GM18873 (cell line): ENCODE measurements around the gene ZNF580.

Experiments
- ATAC-seq: cut with Tn5 transposase; IDR thresholded peaks from one replicate; pipeline ENCODE4 v1.9.1; 2021; ENCODE audit warnings: mild to moderate bottlenecking, moderate library complexity, moderate number of reproducible peaks; ENCODE audit not compliant: unreplicated experiment, low FRiP score

Gene ZNF580

DNA sequence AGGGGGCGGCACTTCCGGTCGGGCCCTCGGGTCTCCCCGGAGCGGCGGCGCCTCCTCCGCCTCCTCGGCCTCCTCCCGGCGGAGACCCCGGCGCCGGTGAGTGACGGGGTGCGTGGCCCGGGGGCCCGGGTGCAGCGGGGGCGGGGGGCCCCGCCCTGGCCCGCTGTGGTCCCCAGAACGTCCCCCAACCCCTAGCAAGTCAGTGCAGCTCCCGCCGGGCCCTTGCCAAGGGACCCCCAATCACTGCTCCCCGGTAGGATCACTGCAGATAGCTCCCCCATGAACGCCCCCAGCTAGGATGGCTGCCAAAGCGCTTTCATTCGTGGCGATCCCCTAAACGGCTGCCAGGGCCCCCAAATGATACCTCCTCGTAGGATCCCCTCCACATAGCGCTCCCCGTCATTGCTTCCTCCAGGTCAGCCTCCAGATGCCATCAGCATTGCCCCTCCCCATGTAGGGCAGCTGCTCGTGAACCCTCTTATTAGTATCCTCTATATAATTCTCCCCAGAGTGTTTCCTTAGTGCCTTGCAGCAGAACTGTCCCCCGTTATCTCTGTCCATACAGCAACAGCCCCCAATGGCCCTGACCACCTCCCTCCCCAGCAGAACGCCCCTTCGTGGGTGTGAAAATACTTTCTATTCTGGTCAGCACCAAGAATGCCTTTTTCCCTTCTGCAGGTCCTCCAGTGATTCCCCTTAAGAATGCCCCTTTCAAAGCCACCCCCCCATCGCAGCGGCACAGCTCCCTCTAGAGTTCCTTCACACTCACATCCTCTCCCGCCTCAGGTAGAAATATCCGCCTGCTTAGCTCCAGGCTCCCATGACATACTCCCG, 34.9 kb upstream of the ZNF580 start, which contains the start of gene ZNF865:
TSS of gene ZNF865 (plus strand) at position 11 of the 834 bp plus-strand sequence. CDS start 7,972 bp downstream, outside the sequence.
- ATAC-seq = no peak

DNA sequence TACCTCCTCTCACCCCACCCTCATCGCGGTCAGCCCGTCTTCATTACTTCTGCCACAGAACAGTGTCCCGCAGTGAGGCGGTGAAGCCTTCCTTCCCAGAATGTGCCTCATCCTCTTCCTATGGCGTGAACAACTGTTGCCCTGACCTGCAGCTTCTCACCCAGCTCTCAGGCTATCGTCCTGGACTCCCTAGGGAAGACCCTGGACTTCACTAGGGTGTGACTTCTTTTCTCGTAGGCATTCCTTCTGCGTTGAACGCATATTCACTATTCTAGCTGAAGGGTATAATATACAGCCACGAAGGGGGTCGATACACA, 34.4 kb upstream of the ZNF580 start:
- ATAC-seq = no peak

DNA sequence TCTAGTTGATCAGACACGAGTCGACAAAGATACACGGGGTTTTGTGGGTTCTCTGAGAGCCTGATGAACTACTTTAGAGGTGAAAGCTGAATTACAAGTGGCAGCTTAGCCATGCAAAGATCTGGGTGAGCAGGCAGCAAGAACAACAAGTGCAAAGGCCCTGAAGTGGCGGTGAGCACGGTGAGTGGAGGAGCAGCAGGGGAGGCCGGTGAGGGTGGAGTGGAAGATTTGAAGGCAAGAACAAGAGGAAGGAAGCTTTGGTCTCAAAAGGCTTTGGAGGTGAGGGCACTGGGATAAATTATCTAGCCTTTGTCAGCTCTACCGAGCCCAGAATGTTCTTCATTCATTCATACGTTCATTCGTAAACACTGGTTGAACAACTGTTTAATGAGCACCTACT, 34.0 kb upstream of the ZNF580 start:
- no peak for ATAC-seq

DNA sequence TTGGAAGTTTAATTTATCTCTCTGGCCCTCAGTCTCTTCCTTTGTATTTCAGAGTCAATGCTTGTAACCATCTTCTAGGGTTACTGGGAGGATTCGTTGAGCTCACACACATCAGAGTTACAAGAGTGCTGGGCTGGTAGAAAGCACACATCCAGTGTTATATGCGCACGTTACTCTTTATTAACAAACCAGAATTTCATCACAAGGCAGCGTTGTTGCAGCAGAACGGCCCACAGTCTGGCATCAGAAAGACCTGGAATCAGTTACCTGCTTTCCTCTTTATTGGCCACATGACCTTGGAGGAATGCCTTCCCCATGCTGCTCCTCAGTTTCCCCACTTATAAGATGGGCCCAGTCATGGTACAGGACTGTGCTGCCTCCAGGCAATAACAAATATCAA, 31.5 kb upstream of the ZNF580 start:
- no peak for ATAC-seq

DNA sequence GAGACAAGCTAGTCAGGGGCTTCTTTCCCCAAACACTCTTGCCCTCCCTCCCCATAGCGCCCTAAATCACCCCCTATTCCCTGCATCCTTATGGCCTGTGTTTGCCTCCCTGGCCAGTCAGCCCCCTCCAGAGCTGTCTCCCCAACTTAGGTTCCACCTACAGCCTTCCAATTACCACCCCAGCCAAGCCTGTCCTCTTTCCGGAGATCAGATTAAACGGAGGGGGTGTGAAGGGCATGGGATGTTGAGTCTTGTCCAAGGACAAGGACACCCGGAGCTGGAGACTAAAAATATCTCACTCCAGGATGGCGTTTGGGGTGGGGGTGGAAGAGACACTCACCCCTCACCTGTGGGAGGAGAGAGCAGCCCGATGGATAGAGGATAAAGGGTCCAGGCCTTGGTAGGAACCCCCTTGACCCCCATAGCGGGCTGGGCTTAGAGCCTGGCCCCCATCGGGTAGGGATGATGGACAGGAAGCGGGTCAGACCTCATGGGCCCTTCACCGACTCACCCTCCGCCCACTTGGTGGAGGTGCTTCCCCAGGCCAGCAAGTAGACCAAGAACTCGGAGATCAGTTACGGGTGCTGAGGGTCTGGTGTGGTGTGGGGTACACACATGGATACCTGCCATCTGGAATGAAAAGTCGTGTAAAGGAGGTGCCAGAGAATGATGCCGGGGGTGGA, 29.4 kb upstream of the ZNF580 start:
- ATAC-seq = no peak

DNA sequence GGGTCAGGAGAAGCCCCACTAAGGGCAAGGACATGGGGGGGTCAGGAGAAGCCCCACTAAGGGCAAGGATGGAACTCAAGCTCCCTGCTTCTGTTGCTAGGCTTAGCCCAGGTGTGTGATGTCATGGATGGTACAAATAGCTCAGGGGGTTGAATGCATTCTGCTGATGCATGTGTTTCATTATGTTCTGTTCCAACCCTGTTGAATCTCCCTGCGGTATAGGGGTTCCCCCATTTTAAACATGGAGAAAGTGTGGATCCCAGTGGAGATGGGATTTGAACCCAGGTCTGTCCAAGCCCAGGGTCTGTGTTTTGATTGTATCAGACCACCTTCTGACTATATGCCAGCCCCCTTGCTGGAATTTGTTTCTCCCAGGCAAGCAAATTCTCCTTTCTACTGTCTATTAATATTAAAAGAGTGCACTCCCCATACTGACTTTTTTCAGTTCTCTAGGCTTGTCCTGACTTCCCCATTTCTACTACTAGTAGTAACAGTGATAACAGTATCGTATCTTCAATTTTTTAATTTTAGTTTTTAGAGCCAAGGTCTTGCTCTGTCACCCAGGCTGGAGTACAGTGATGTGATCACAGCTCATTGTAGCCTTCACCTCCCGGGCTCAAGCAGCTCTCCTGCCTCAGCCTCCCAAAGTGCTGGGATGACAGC, 28.7 kb upstream of the ZNF580 start:
- ATAC-seq = no peak

DNA sequence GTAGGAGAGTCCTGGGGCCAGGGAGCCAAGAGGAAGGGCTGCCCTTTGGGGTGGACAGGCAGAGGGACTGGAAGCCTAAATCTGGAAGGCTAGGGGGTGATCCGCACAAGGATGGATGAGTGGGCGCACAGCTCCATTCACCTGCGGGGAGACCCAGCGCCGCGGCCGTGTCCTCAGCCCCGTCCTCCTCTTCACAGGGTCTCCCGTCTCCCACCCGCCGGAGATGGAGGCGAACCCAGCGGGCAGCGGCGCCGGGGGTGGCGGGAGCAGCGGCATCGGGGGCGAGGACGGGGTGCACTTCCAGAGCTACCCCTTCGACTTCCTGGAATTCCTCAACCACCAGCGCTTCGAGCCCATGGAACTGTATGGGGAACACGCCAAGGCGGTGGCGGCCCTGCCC, 27.4 kb upstream of the ZNF580 start:
- no peak for ATAC-seq

DNA sequence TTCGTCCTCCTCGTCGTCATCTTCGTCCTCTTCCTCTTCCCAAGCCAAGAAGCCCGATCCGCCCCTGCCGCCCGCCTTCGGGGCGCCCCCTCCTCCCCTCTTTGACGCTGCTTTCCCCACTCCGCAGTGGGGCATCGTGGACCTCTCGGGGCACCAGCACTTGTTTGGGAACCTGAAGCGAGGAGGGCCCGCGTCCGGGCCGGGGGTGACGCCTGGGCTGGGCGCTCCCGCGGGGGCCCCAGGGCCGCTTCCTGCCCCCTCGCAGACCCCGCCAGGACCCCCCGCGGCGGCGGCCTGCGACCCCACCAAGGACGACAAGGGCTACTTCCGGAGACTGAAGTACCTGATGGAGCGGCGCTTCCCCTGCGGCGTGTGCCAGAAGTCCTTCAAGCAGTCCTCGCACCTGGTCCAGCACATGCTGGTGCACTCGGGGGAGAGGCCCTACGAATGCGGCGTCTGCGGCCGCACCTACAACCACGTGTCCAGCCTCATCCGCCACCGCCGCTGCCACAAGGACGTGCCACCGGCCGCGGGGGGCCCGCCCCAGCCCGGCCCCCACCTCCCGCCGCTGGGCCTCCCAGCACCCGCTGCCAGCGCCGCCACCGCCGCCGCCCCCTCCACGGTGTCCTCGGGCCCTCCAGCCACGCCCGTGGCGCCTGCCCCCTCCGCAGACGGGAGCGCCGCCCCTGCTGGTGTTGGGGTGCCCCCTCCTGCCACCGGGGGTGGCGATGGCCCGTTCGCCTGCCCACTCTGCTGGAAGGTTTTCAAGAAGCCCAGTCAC, 26.7 kb upstream of the ZNF580 start:
- no peak for ATAC-seq

DNA sequence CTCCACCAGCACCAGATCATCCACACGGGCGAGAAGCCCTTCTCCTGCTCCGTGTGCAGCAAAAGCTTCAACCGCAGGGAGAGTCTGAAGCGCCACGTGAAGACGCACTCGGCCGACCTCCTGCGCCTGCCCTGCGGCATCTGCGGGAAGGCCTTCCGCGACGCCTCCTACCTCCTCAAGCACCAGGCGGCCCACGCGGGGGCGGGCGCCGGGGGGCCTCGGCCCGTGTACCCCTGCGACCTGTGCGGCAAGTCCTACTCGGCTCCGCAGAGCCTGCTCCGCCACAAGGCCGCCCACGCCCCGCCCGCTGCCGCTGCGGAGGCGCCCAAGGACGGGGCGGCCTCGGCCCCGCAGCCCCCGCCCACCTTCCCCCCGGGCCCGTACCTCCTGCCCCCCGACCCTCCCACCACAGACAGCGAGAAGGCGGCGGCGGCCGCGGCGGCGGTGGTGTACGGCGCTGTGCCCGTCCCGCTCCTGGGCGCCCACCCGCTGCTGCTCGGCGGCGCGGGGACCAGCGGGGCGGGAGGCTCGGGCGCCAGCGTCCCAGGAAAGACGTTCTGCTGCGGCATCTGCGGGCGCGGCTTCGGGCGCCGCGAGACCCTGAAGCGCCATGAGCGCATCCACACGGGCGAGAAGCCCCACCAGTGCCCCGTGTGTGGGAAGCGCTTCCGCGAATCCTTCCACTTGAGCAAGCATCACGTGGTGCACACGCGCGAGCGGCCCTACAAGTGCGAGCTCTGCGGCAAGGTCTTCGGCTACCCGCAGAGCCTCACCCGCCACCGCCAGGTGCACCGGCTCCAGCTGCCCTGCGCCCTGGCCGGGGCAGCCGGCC, 25.9 kb upstream of the ZNF580 start:
- no peak for ATAC-seq

DNA sequence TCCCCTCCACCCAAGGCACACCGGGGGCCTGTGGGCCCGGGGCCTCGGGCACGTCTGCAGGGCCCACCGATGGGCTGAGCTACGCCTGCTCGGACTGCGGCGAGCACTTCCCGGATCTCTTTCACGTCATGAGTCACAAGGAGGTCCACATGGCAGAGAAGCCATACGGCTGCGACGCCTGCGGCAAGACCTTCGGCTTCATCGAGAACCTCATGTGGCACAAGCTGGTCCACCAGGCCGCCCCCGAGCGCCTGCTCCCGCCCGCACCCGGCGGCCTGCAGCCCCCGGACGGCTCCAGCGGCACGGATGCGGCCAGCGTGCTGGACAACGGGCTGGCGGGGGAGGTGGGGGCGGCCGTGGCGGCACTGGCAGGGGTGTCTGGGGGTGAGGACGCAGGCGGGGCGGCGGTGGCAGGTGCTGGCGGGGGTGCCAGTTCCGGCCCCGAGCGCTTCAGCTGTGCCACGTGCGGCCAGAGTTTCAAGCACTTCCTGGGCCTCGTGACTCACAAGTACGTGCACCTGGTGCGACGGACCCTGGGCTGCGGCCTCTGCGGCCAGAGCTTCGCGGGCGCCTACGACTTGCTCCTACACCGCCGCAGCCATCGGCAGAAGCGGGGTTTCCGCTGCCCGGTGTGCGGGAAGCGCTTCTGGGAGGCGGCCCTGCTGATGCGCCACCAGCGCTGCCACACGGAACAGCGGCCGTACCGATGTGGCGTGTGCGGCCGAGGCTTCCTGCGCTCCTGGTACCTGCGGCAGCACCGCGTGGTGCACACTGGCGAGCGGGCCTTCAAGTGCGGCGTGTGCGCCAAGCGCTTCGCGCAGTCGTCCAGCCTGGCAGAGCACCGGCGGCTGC, 25.0 kb upstream of the ZNF580 start:
- no peak for ATAC-seq

DNA sequence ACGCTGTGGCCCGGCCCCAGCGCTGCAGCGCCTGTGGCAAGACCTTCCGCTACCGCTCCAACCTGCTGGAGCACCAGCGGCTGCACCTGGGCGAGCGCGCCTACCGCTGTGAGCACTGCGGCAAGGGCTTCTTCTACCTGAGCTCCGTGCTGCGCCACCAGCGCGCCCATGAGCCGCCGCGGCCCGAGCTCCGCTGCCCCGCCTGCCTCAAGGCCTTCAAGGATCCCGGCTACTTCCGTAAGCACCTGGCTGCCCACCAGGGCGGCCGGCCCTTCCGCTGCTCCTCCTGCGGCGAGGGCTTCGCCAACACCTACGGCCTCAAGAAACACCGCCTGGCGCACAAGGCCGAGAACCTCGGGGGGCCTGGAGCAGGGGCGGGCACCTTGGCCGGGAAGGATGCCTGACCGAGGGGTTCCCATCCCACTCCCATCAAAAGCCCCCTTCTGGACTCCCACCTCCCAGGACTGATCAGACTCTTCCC, 24.4 kb upstream of the ZNF580 start:
- no peak for ATAC-seq

DNA sequence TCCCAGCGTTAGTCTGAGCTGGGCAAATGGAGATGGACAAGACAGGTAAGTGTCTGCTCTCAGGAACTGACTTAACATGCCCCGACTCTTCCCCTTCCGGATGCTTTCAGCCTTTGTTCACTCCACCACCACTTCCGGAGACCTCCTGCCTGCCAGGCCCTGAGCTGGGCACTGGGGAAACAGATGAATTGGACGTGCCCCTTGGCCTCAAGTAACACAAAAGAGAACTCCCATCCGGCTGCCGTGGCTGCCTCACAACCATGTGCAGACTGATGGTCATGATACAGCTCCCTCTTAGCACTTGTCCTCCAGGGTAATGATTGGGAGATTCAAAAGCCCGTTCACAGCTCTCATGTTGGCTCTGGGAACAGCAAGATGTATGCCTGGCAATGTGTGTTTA, 23.4 kb upstream of the ZNF580 start:
- no peak for ATAC-seq

DNA sequence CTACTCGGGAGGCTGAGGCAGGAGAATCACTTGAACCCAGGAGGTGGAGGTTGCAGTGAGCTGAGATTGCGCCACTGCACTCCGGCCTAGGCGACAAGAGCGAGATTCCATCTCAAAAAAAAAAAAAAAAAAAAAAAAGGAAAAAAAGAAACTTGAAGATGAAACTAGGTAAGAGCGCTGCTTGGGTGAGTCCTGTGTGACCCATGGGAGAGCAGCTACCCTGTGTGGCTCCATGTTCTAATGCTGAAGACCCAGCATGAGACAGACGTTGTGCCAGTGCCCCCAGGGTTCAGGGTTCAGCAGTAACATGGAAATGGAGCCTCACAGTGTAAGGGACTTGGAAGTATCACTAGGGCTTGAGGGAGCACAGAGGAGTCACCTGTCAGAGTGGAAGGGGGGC, 22.4 kb upstream of the ZNF580 start:
- ATAC-seq = no peak

DNA sequence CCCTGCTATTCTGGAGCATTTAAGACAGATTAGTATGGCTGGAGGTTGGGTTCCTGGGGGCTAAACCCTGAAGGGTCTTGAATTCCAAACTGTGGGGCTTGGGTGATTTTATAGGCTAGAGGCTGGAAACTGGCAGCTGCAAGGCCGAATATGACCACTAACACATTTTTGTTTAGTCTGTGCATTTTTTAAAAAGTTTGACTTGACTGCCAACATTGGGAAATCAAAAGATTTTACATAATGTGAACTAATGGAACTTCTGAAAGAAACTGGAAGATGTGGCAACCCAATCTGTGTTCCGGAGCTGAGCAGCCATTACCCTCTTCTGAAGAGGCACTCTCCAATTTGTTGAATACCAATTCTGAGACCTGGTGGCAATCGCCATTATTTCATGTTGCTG, 21.5 kb upstream of the ZNF580 start:
- no peak for ATAC-seq

DNA sequence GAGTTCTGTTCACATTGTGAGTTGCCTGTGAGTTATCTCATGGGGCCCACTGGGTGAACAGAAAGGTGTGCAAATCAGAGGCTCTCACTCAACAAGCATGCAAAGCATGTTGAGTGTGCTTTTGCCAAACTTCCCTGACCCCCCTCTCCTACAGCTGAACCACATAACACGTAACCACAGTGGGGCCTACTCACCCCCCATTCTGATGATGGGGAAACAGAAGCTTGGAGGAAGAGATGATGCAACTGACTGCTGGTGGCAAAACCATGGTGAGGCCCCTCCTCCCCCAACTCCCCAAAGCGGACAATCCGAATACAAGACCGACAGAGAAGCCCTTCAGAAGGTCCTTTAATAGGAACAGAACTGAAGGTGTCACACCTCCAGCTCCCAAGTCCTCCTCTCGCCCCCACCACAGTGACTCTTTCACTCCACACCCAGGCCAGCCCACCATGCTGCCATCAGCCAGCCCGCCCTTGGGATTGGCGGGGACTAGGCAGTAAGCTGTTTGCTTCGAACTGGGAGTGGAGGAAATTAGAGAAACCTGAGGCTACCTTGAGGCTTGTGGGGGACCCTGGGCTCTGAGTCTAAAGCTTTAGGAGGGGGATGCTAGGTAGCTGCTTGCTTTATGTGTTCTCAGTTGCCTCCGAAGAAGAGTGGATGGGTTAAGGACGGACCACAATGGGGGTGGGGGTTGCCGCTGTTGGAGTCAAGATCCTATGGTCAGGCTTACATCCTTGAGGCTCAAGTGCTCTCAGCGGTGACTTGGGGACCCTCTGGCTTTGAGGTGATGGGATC, 20.2 kb upstream of the ZNF580 start:
- no peak for ATAC-seq

DNA sequence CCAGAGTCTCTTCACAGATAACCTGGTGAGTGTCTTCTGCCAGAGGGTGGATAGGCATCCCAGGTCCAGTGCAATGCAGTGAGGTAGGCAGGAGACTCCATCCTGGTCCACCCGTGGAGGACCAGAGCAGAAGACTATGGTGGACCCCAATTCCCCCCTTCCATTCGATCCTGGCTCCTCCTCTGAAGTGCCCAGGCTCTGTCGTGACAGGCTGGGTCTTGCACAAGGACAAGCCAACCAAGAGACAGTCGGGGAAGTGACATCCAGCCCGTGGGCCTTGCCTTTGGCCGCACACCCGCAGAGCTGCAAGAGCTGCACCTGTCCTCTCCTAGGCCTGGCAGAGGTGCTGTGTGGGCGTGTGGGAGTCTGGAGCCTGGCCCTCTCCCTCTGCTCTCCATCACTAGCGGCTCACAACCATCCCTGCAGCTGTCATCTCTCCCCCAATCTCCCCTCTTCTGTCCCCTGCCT, 19.6 kb upstream of the ZNF580 start:
- no peak for ATAC-seq

DNA sequence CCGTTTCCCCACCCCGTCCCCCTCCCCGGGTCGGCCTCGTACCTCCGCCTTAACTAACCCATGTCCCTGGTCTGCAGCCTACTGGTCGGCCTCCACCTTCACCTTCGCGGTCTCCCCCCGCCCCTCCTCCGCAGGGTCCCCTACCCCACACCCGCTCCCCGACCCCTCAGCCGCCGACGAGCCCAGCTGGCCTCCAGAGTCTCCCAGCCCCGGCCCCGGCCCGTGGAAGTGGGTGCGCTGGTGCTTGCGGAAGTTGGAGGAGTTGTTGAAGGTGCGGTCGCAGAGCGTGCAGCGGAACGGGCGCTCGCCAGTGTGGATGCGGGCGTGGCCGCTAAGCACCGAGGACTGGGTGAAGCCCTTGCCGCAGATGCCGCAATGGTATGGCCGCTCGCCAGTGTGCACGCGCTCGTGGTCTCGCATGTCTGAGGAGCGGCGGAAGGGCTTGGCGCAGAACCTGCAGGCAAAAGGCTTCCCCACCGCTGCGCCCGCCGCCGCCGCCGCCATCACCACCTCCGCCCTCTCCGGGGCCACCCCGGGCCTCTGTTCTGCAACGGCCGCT, 19.1 kb upstream of the ZNF580 start:
- no peak for ATAC-seq
